IMR-90 (cell line): ENCODE results near the gene POU2F1. TPM values are rescaled to one million over a fixed set of nuclear protein-coding genes. Genes with fewer than 3 reads are reported as not detected.

ENCODE experiments used
- ATAC-seq: fragments of 200-7000 bp; cut with Tn5 transposase; 2 replicates; pipeline ENCODE4 v1.9.1; 2020; ENCODE audit warnings: low read depth, mild to moderate bottlenecking, moderate library complexity
- BruUV-seq: library from RNA; stranded (reverse); fragments of 400-500 nt; replicated peaks from 2 replicates; lab custom pipeline; 2021; lab: Mats Ljungman, UMichigan
- CTCF ChIA-PET: fragments of 300-600 bp; formaldehyde crosslinking; extraction: SDS; loops from one replicate; lab custom pipeline; 2021; ENCODE audit warnings: antibody characterized with exemption; lab: Yijun Ruan, JAX
- POLR2A ChIA-PET: fragments of 300-600 bp; sonication (Branson Sonifier 250); formaldehyde crosslinking; loops from one replicate; lab custom pipeline; 2022; ENCODE audit warnings: antibody characterized with exemption; ENCODE audit not compliant: unreplicated experiment; lab: Charles Lee
- DNase-seq: peaks from one replicate; pipeline ENCODE4 v3.0.0; 2013
- H2AFZ ChIP-seq: replicated peaks from 2 replicates; pipeline ENCODE3; 2013; ENCODE audit warnings: low read length, mild to moderate bottlenecking; ENCODE audit not compliant: poor library complexity
- H2AK5ac ChIP-seq: 2 replicates; pipeline ENCODE4 v1.6.1; 2013; ENCODE audit warnings: low read depth, low read length, inconsistent platforms
- H2AK9ac ChIP-seq: replicated peaks from 2 replicates; pipeline ENCODE3; 2013; ENCODE audit warnings: mild to moderate bottlenecking, low read depth, low read length, moderate library complexity; ENCODE audit not compliant: poor library complexity
- H2BK120ac ChIP-seq: 2 replicates; pipeline ENCODE4 v1.6.1; 2013; ENCODE audit warnings: low read depth, low read length, inconsistent platforms
- H2BK15ac ChIP-seq: 3 replicates; pipeline ENCODE4 v1.6.1; 2013; ENCODE audit warnings: low read depth, low read length, inconsistent platforms
- H2BK20ac ChIP-seq: 2 replicates; pipeline ENCODE4 v1.6.1; 2013; ENCODE audit warnings: low read depth, mild to moderate bottlenecking, inconsistent platforms, low read length, moderate library complexity
- H2BK5ac ChIP-seq: 2 replicates; pipeline ENCODE4 v1.6.1; 2013; ENCODE audit warnings: mild to moderate bottlenecking, low read depth, low read length, inconsistent platforms; ENCODE audit not compliant: poor library complexity, severe bottlenecking
- H3K14ac ChIP-seq: replicated peaks from 2 replicates; pipeline ENCODE4 v1.6.1; 2013; ENCODE audit warnings: low read depth, low read length, inconsistent platforms
- H3K18ac ChIP-seq: 2 replicates; pipeline ENCODE4 v1.6.1; 2013; ENCODE audit warnings: low read depth, low read length, control low read depth
- H3K23ac ChIP-seq: 2 replicates; pipeline ENCODE4 v1.6.1; 2013; ENCODE audit warnings: low read depth, low read length, inconsistent platforms
- H3K27ac ChIP-seq: 2 replicates; pipeline ENCODE4 v1.5.1; 2013; ENCODE audit warnings: mild to moderate bottlenecking, control low read depth, low read length; ENCODE audit not compliant: insufficient read depth
- H3K27me3 ChIP-seq: 2 replicates; pipeline ENCODE4 v1.6.1; 2013; ENCODE audit warnings: low read length; ENCODE audit not compliant: control insufficient read depth, insufficient read depth
- H3K36me3 ChIP-seq: 2 replicates; pipeline ENCODE4 v1.6.1; 2013; ENCODE audit warnings: low read length, mixed read lengths; ENCODE audit not compliant: control insufficient read depth, insufficient read depth
- H3K4ac ChIP-seq: 2 replicates; pipeline ENCODE4 v1.6.1; 2013; ENCODE audit warnings: low read depth, low read length, inconsistent platforms
- H3K4me1 ChIP-seq: 2 replicates; pipeline ENCODE4 v1.6.1; 2013; ENCODE audit warnings: low read length, mixed read lengths; ENCODE audit not compliant: control insufficient read depth, insufficient read depth
- H3K4me2 ChIP-seq: 2 replicates; pipeline ENCODE4 v1.6.1; 2013; ENCODE audit warnings: low read depth, mild to moderate bottlenecking, control low read depth, low read length, moderate library complexity
- H3K4me3 ChIP-seq: 2 replicates; pipeline ENCODE4 v1.5.1; 2013; ENCODE audit warnings: low read depth, mild to moderate bottlenecking, control low read depth, low read length, moderate library complexity; ENCODE audit not compliant: insufficient read depth
- H3K56ac ChIP-seq: 2 replicates; pipeline ENCODE4 v1.6.1; 2013; ENCODE audit warnings: low read length, inconsistent platforms; ENCODE audit not compliant: insufficient read depth; ENCODE audit errors: extremely low read depth
- H3K79me1 ChIP-seq, 2 experiments: 2 replicates each; pipeline ENCODE4 v1.6.1; 2013; ENCODE audit warnings: low read length in 2 of 2, inconsistent platforms in 1 of 2, low read depth in 1 of 2
- H3K9ac ChIP-seq: 2 replicates; pipeline ENCODE4 v1.6.1; 2013; ENCODE audit warnings: low read depth, low read length, control low read depth
- H3K9me1 ChIP-seq: 2 replicates; pipeline ENCODE4 v1.6.1; 2013; ENCODE audit warnings: low read length, inconsistent platforms; ENCODE audit not compliant: insufficient read depth
- H3K9me3 ChIP-seq: 2 replicates; pipeline ENCODE4 v1.6.1; 2013; ENCODE audit warnings: low read length; ENCODE audit not compliant: control insufficient read depth, insufficient read depth
- H4K20me1 ChIP-seq: 2 replicates; pipeline ENCODE4 v1.6.1; 2013; ENCODE audit warnings: low read length, inconsistent platforms; ENCODE audit not compliant: insufficient read depth
- H4K5ac ChIP-seq: 2 replicates; pipeline ENCODE4 v1.6.1; 2013; ENCODE audit warnings: mild to moderate bottlenecking, low read depth, low read length, control low read depth
- H4K8ac ChIP-seq, 2 experiments: 2 replicates each; pipeline ENCODE4 v1.6.1; 2013; ENCODE audit warnings: low read depth in 2 of 2, low read length in 2 of 2, control low read depth in 1 of 2, inconsistent platforms in 1 of 2
- H4K91ac ChIP-seq: 2 replicates; pipeline ENCODE4 v1.6.1; 2013; ENCODE audit warnings: low read depth, low read length, inconsistent platforms; ENCODE audit not compliant: insufficient read depth
- BHLHE40 ChIP-seq: fragments of 150-350 bp; IDR thresholded peaks from 2 replicates; pipeline ENCODE4 v1.6.1; 2016; ENCODE audit warnings: mild to moderate bottlenecking, low read depth, low read length
- CEBPB ChIP-seq: IDR thresholded peaks from 2 replicates; pipeline ENCODE4 v1.6.1; 2012; ENCODE audit warnings: low read depth, low read length, improper control_type of control experiment
- CHD1 ChIP-seq: IDR thresholded peaks from 2 replicates; pipeline ENCODE4 v1.6.1; 2012; ENCODE audit warnings: low read depth, low read length, improper control_type of control experiment
- FOS ChIP-seq: fragments of 150-350 bp; IDR thresholded peaks from 2 replicates; pipeline ENCODE4 v1.6.1; 2016; ENCODE audit warnings: low read depth, low read length
- MAFK ChIP-seq: IDR thresholded peaks from 2 replicates; pipeline ENCODE4 v1.6.1; 2012; ENCODE audit warnings: low read depth, low read length, improper control_type of control experiment
- POLR2A ChIP-seq: IDR thresholded peaks from 2 replicates; pipeline ENCODE4 v1.6.1; 2012; ENCODE audit warnings: mild to moderate bottlenecking, low read depth, low read length
- SMC3 ChIP-seq: fragments of 150-350 bp; IDR thresholded peaks from 2 replicates; pipeline ENCODE4 v1.6.1; 2016; ENCODE audit warnings: low read depth, mild to moderate bottlenecking, antibody characterized with exemption, low read length, moderate library complexity
- WGBS, 2 experiments: methylation state at CpG; one replicate each; pipeline versions ENCODE4 v1.1.5 to v1.1.7; 2013; ENCODE audit warnings: missing lambda C conversion rate in 2 of 2; ENCODE audit not compliant: insufficient read length in 1 of 2; ENCODE audit errors: extremely low coverage in 2 of 2; 5-methylcytosine and 5-hydroxymethylcytosine counted together
- dilution Hi-C: fragments of 300-500 bp; cut with HindIII; formaldehyde crosslinking; loops from one replicate; pipeline ENCODE4 v1.14.3; 2018; ENCODE audit warnings: low sequenced_read_pairs; ENCODE audit not compliant: unreplicated experiment
- in situ Hi-C: fragments of 300-500 bp; cut with MboI; formaldehyde crosslinking; loops from 3 replicates; pipeline ENCODE4 v1.14.3; 2019; ENCODE audit warnings: low sequenced_read_pairs, inconsistent platforms, mixed read lengths
- intact Hi-C: fragments of 100-400 bp; cut with micrococcal nuclease; formaldehyde crosslinking; loops from 2 replicates; pipeline ENCODE4 v1.10.0; 2022
- polyA plus RNA-seq, 3 experiments: library from polyadenylated mRNA; depleted of rRNA; stranded (reverse); fragments of >200 nt; gene quantifications; 2 replicates each; pipeline ENCODE4 v1.2.3, GENCODE V29; 2012; ENCODE audit warnings: low replicate concordance in 1 of 3
- total RNA-seq: library from RNA; depleted of rRNA; stranded (reverse); fragments of >200 nt; gene quantifications from 2 replicates; pipeline ENCODE4 v1.2.3, GENCODE V29; 2012

Gene POU2F1
- total and polyA plus RNA-seq, 2 of the 4 experiments (the other 2 are of a cell fraction): 1.2 to 3.4 TPM

DNA sequence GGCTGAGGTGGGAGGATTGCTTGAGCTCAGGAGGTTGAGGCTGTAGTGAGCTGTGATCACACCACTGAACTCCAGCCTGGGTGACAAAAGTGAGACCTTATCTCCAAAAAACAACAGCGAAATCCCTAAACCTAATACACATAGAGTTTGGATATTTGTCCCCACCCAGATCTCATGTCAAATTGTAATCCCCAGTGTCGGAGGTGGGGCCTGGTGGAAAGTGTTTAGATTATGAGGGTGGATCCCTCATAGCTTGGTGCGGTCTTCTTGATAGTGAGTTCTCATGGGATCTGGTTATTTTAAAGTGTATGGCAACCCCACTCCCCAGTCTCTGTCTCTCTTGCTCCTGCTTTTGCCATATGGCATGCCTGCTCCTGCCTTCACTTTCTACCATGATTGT, 94.0 kb downstream of the POU2F1 start:
- peaks cover 2% of the 10 kb centered on the region; the same call in 1 of the 2 replicates for H3K9me3 ChIP-seq
- H3K14ac ChIP-seq: no peak overlapping the region
- H2AK5ac ChIP-seq: no peak overlapping the region
- intact Hi-C loops (no loop called here), in situ Hi-C loops (no loop called here), dilution Hi-C loops (no loop called here)
- BruUV-seq: no TSS peak
- no peak overlapping the region for H3K23ac ChIP-seq
- no peaks in the 10 kb centered on the region for H3K4me1 ChIP-seq
- H2BK5ac ChIP-seq: no peak overlapping the region
- H3K79me1 ChIP-seq: no peaks in the 10 kb centered on the region; a peak in 2 of 4 replicates
- no peak overlapping the region for H3K4me3 ChIP-seq
- no peak overlapping the region for H4K8ac ChIP-seq
- no peak overlapping the region for H3K4me2 ChIP-seq
- no peak overlapping the region for H3K9ac ChIP-seq
- H3K18ac ChIP-seq: no peak overlapping the region
- no peaks in the 10 kb centered on the region for H4K20me1 ChIP-seq
- CTCF ChIA-PET: no interaction called here
- H2AK9ac ChIP-seq: no peak overlapping the region
- no peak for TF ChIP-seq POLR2A
- TF ChIP-seq CEBPB: no peak
- TF ChIP-seq SMC3: no peak
- no peak for TF ChIP-seq BHLHE40
- no peak for TF ChIP-seq FOS
- no peak for TF ChIP-seq CHD1
- no peak for TF ChIP-seq MAFK
- no peak overlapping the region for H4K5ac ChIP-seq
- no peak overlapping the region for H4K91ac ChIP-seq
- DNase-seq (no peak), ATAC-seq (no peak)
- no peaks in the 10 kb centered on the region for H3K9me1 ChIP-seq
- H2AFZ ChIP-seq: no peak overlapping the region
- no peak overlapping the region for H3K27ac ChIP-seq
- H3K56ac ChIP-seq: no peak overlapping the region
- H2BK15ac ChIP-seq: no peak overlapping the region
- no peaks in the 10 kb centered on the region for H3K36me3 ChIP-seq
- POLR2A ChIA-PET: no interaction called here
- no peak overlapping the region for H2BK120ac ChIP-seq
- H3K4ac ChIP-seq: no peak overlapping the region
- H2BK20ac ChIP-seq: no peak overlapping the region
- no CpG with 5 or more reads among the region's 3 CpGs for WGBS, 2 experiments
- no peaks in the 10 kb centered on the region for H3K27me3 ChIP-seq
